Parathyroid adenoma (tissue), 2 donors: Measurements from ENCODE around the gene HAT1.
"Not testable (repeated sequence)": the region's sequence is repeated elsewhere in the genome, so short reads cannot be mapped to it uniquely, and the experiment has no call there.

Experiments
- H2AFZ ChIP-seq: fragments of 300-600 bp; sonication (generic); one replicate; pipeline ENCODE4 v1.7.0; 2017; ENCODE audit warnings: antibody characterized with exemption, mild to moderate bottlenecking
- H3K27ac ChIP-seq: fragments of 300-600 bp; sonication (generic); one replicate; pipeline ENCODE4 v1.7.0; 2017
- H3K27me3 ChIP-seq: fragments of 300-600 bp; sonication (generic); one replicate; pipeline ENCODE4 v1.7.0; 2017; ENCODE audit warnings: low read length; ENCODE audit not compliant: control insufficient read depth, insufficient read depth
- H3K36me3 ChIP-seq: fragments of 300-600 bp; sonication (generic); one replicate; pipeline ENCODE4 v1.7.0; 2017; ENCODE audit warnings: low read length; ENCODE audit not compliant: control insufficient read depth, insufficient read depth
- H3K4me1 ChIP-seq: fragments of 300-600 bp; sonication (generic); one replicate; pipeline ENCODE4 v1.7.0; 2017; ENCODE audit warnings: control low read depth
- H3K4me2 ChIP-seq: fragments of 300-600 bp; sonication (generic); one replicate; pipeline ENCODE4 v1.7.0; 2017; ENCODE audit warnings: low read length
- H3K4me3 ChIP-seq: fragments of 300-600 bp; sonication (generic); one replicate; pipeline ENCODE4 v1.7.0; 2017; ENCODE audit warnings: low read depth, low read length
- H3K79me2 ChIP-seq: fragments of 300-600 bp; sonication (generic); one replicate; pipeline ENCODE4 v1.7.0; 2017; ENCODE audit warnings: control low read depth
- H3K9ac ChIP-seq: fragments of 300-600 bp; sonication (generic); one replicate; pipeline ENCODE4 v1.7.0; 2017; ENCODE audit warnings: mild to moderate bottlenecking
- H3K9me3 ChIP-seq: fragments of 300-600 bp; sonication (generic); one replicate; pipeline ENCODE4 v1.7.0; 2017; ENCODE audit warnings: low read length; ENCODE audit not compliant: control insufficient read depth
- CTCF ChIP-seq: fragments of 300-600 bp; sonication (generic); IDR thresholded peaks from one replicate; pipeline ENCODE4 v1.7.0; 2017; ENCODE audit warnings: antibody characterized with exemption, mild to moderate bottlenecking
- donor health status: primary hyperparathyroidism.

Gene HAT1

GRCh38 chr2:171985076-171985475 lies 62.8 kb downstream of the HAT1 start:
- H3K4me1 ChIP-seq = no peaks in the 10 kb centered on the region
- no peak for TF ChIP-seq CTCF
- H3K4me3 ChIP-seq = no peak overlapping the region
- no peaks in the 10 kb centered on the region for H3K27me3 ChIP-seq
- H3K9me3 ChIP-seq = no peaks in the 10 kb centered on the region
- H2AFZ ChIP-seq = no peak overlapping the region
- H3K9ac ChIP-seq = no peak overlapping the region
- H3K27ac ChIP-seq = no peak overlapping the region
- H3K79me2 ChIP-seq = no peaks in the 10 kb centered on the region
- H3K36me3 ChIP-seq = no peaks in the 10 kb centered on the region
- no peak overlapping the region for H3K4me2 ChIP-seq

- no peaks in the 10 kb centered on the region for H3K36me3 ChIP-seq
- no peak overlapping the region for H2AFZ ChIP-seq
- H3K4me3 ChIP-seq = no peak overlapping the region
- H3K4me1 ChIP-seq = no peaks in the 10 kb centered on the region
- no peaks in the 10 kb centered on the region for H3K9me3 ChIP-seq
- H3K4me2 ChIP-seq = no peak overlapping the region
- no peak overlapping the region for H3K27ac ChIP-seq
- H3K9ac ChIP-seq = no peak overlapping the region
- H3K27me3 ChIP-seq = no peaks in the 10 kb centered on the region
- H3K79me2 ChIP-seq = no peaks in the 10 kb centered on the region
- TF ChIP-seq CTCF = no peak
Measured at GRCh38 chr2:171986778-171987177, 64.5 kb downstream of the HAT1 start.

- Histone ChIP-seq H3K9ac (no peak overlapping the region), H3K36me3 (no peaks in the 10 kb centered on the region), H3K79me2 (no peaks in the 10 kb centered on the region), H3K27me3 (no peaks in the 10 kb centered on the region), H3K4me2 (no peak overlapping the region), H3K4me3 (no peak overlapping the region), H3K4me1 (no peaks in the 10 kb centered on the region), H3K27ac (no peak overlapping the region), H2AFZ (no peak overlapping the region), H3K9me3 (no peaks in the 10 kb centered on the region)
- no peak for TF ChIP-seq CTCF
Measured at GRCh38 chr2:171991027-171991426, 68.8 kb downstream of the HAT1 start.

- H3K27ac ChIP-seq = no peak overlapping the region
- H2AFZ ChIP-seq = no peak overlapping the region
- H3K9ac ChIP-seq = no peak overlapping the region
- H3K4me3 ChIP-seq = no peak overlapping the region
- H3K79me2 ChIP-seq = no peaks in the 10 kb centered on the region
- H3K4me2 ChIP-seq = no peak overlapping the region
- H3K27me3 ChIP-seq = no peaks in the 10 kb centered on the region
- no peaks in the 10 kb centered on the region for H3K4me1 ChIP-seq
- TF ChIP-seq CTCF = no peak
- H3K9me3 ChIP-seq = no peaks in the 10 kb centered on the region
- H3K36me3 ChIP-seq = no peaks in the 10 kb centered on the region
Measured at GRCh38 chr2:171995586-171995985, 73.3 kb downstream of the HAT1 start.

GRCh38 chr2:171996021-171996420 lies 73.8 kb downstream of the HAT1 start:
- Histone ChIP-seq H3K27me3 (no peaks in the 10 kb centered on the region), H2AFZ (no peak overlapping the region), H3K4me3 (no peak overlapping the region), H3K4me1 (no peaks in the 10 kb centered on the region), H3K79me2 (no peaks in the 10 kb centered on the region), H3K9me3 (no peaks in the 10 kb centered on the region), H3K9ac (no peak overlapping the region), H3K4me2 (no peak overlapping the region), H3K36me3 (no peaks in the 10 kb centered on the region), H3K27ac (no peak overlapping the region)
- no peak for TF ChIP-seq CTCF

GRCh38 chr2:171997031-171997430 lies 74.8 kb downstream of the HAT1 start:
- not testable (repeated sequence) for H3K36me3 ChIP-seq, H3K27ac ChIP-seq, H2AFZ ChIP-seq, H3K4me1 ChIP-seq, H3K4me2 ChIP-seq, H3K79me2 ChIP-seq, H3K9me3 ChIP-seq, H3K4me3 ChIP-seq, H3K9ac ChIP-seq, H3K27me3 ChIP-seq
